HG02798 (cell line): Measurements from ENCODE around the gene MTA1.

ENCODE experiments used
- ATAC-seq: cut with Tn5 transposase; IDR thresholded peaks from one replicate; pipeline ENCODE4 v1.9.1; 2021; ENCODE audit warnings: mild to moderate bottlenecking; ENCODE audit not compliant: unreplicated experiment, poor library complexity

Gene MTA1

GRCh38 chr14:105401699-105402098, 17.9 kb upstream of the MTA1 start:
- ATAC-seq = no peak

GRCh38 chr14:105408592-105408991, 11.0 kb upstream of the MTA1 start:
- no peak for ATAC-seq

GRCh38 chr14:105409364-105409763, 10.3 kb upstream of the MTA1 start:
- no peak for ATAC-seq

GRCh38 chr14:105410642-105411016, 9.0 kb upstream of the MTA1 start:
- no peak for ATAC-seq

GRCh38 chr14:105411017-105411941, 8.3 kb upstream of the MTA1 start:
- no peak for ATAC-seq

- ATAC-seq = no peak
Observed at GRCh38 chr14:105411985-105412770, 7.4 kb upstream of the MTA1 start.

- ATAC-seq = no peak
Observed at GRCh38 chr14:105412771-105413543, 6.7 kb upstream of the MTA1 start.

GRCh38 chr14:105413544-105413886, 6.1 kb upstream of the MTA1 start:
- ATAC-seq = no peak

- ATAC-seq = peak; percentile 62
Observed at GRCh38 chr14:105414456-105415371, 4.9 kb upstream of the MTA1 start.

- no peak for ATAC-seq
Observed at GRCh38 chr14:105415481-105416428, 3.9 kb upstream of the MTA1 start.

GRCh38 chr14:105416671-105417070, 3.0 kb upstream of the MTA1 start:
- no peak for ATAC-seq

- ATAC-seq = no peak
Observed at GRCh38 chr14:105417690-105418121, 1.9 kb upstream of the MTA1 start.

GRCh38 chr14:105418269-105419194, 1.1 kb upstream of the MTA1 start:
- no peak for ATAC-seq

GRCh38 chr14:105420101-105420973, 710 bp downstream of the MTA1 start:
- ATAC-seq = no peak

GRCh38 chr14:105420974-105421674, 1.5 kb downstream of the MTA1 start:
- no peak for ATAC-seq
